Fibroblast of lung (primary cell): ENCODE data around the gene IGFALS. TPM values are rescaled to one million over a fixed set of nuclear protein-coding genes. Genes with fewer than 3 reads are reported as not detected.

Experiments used
- DNase-seq, 2 donors: peaks; one replicate each; pipeline versions ENCODE4 v3.0.0 to v3.0.0-alpha.2; 2010; ENCODE audit warnings: low read depth in 2 of 2
- H2AFZ ChIP-seq: 2 replicates; pipeline ENCODE4 v1.5.1; 2012; ENCODE audit warnings: low read length, control low read depth, inconsistent platforms
- H3K27ac ChIP-seq: 2 replicates; pipeline ENCODE4 v1.5.1; 2011; ENCODE audit warnings: low read length, control low read depth; ENCODE audit not compliant: insufficient read depth
- H3K27me3 ChIP-seq: 2 replicates; pipeline ENCODE4 v1.5.1; 2011; ENCODE audit warnings: mild to moderate bottlenecking, low read length; ENCODE audit not compliant: control insufficient read depth, insufficient read depth
- H3K36me3 ChIP-seq: 2 replicates; pipeline ENCODE4 v1.5.1; 2011; ENCODE audit warnings: low read length; ENCODE audit not compliant: control insufficient read depth, insufficient read depth
- H3K4me1 ChIP-seq: 2 replicates; pipeline ENCODE4 v1.5.1; 2011; ENCODE audit warnings: low read length; ENCODE audit not compliant: control insufficient read depth, insufficient read depth; ENCODE audit errors: extremely low read depth
- H3K4me2 ChIP-seq: 2 replicates; pipeline ENCODE4 v1.5.1; 2011; ENCODE audit warnings: low read length, control low read depth; ENCODE audit not compliant: insufficient read depth; ENCODE audit errors: extremely low read depth
- H3K4me3 ChIP-seq, 4 experiments: fragments of 200-600 bp in 1 of 4; sonication (generic) in 1 of 4; replicated peaks in 1 of 4; 2 replicates each; pipeline ENCODE4 v1.5.1; 2011 to 2016; ENCODE audit warnings: low read length in 4 of 4, low read depth in 3 of 4, mild to moderate bottlenecking in 3 of 4, control low read depth in 2 of 4, inconsistent platforms in 1 of 4, mixed read lengths in 1 of 4; ENCODE audit not compliant: insufficient read depth in 1 of 4; ENCODE audit errors: control extremely low read depth in 1 of 4
- H3K79me2 ChIP-seq: 2 replicates; pipeline ENCODE4 v1.5.1; 2012; ENCODE audit warnings: mild to moderate bottlenecking, low read length, inconsistent platforms; ENCODE audit not compliant: control insufficient read depth, insufficient read depth
- H3K9ac ChIP-seq: 2 replicates; pipeline ENCODE4 v1.5.1; 2011; ENCODE audit warnings: mild to moderate bottlenecking, low read length, control low read depth; ENCODE audit not compliant: insufficient read depth
- H3K9me3 ChIP-seq: 2 replicates; pipeline ENCODE4 v1.5.1; 2012; ENCODE audit warnings: low read depth, low read length; ENCODE audit not compliant: control insufficient read depth, insufficient read depth
- H4K20me1 ChIP-seq: 2 replicates; pipeline ENCODE4 v1.5.1; 2011; ENCODE audit warnings: low read length; ENCODE audit not compliant: control insufficient read depth, insufficient read depth; ENCODE audit errors: extremely low read depth
- CTCF ChIP-seq, 2 donors: IDR thresholded peaks in 1 of 2; conservative IDR thresholded peaks in 1 of 2; 1 replicate in 1 of 2; 2 replicates in 1 of 2; pipeline ENCODE4 v1.5.1; 2011 to 2012; ENCODE audit warnings: low read length in 2 of 2, control low read depth in 1 of 2, inconsistent platforms in 1 of 2, low read depth in 1 of 2, mild to moderate bottlenecking in 1 of 2
- EZH2 ChIP-seq: IDR thresholded peaks from 2 replicates; pipeline ENCODE4 v1.5.1; 2012; ENCODE audit warnings: low read length, control low read depth, mild to moderate bottlenecking; ENCODE audit errors: missing control alignments
- polyA plus RNA-seq, 2 donors: library from polyadenylated mRNA; depleted of rRNA in 1 of 2; stranded (reverse) in 1 of 2; unstranded in 1 of 2; fragments of >200 nt; gene quantifications; 2 replicates each; pipeline ENCODE4 v1.2.1, GENCODE V29; 2011 to 2012; ENCODE audit warnings: missing spikeins in 1 of 2
- total RNA-seq: library from RNA; depleted of rRNA; stranded (reverse); fragments of >200 nt; gene quantifications from 2 replicates; pipeline ENCODE4 v1.2.1, GENCODE V29; 2014

The IGFALS gene
- total and polyA plus RNA-seq, 2 donors (not counting 1 experiment from before 2014, with no cell fraction given) = not detected

GRCh38 chr16:1772362-1772907 lies 21.1 kb downstream of the IGFALS start, which contains the start of gene EME2:
EME2 (plus strand) TSS chr16:1772810; CDS start chr16:1773228, 418 bp downstream.
- H3K36me3 ChIP-seq = peaks cover 34% of the 10 kb centered on the region
- peak within 1 kb of the TSS; percentile 100 for H3K4me2 ChIP-seq
- H2AFZ ChIP-seq = peak within 1 kb of the TSS; percentile 62
- H3K79me2 ChIP-seq = peaks cover 31% of the 10 kb centered on the region
- H3K9ac ChIP-seq = peak within 1 kb of the TSS; percentile 85
- no peak for TF ChIP-seq CTCF (conservative IDR thresholded peaks at IDR 0.05 in 1 of 2, IDR thresholded peaks at IDR 0.05 in 1 of 2; ENCODE audit: low read depth in 1 of 2, low read length in 2 of 2)
- TF ChIP-seq EZH2 = no peak
- H4K20me1 ChIP-seq = no peaks in the 10 kb centered on the region
- no peaks in the 10 kb centered on the region for H3K9me3 ChIP-seq
- peak within 1 kb of the TSS; percentile 76 to 89 (median 84) for H3K4me3 ChIP-seq
- H3K27ac ChIP-seq = peak within 1 kb of the TSS; percentile 80
- H3K4me1 ChIP-seq = peaks cover 21% of the 10 kb centered on the region
- peak in 1 of 2 donors; percentile 40 for DNase-seq
- no peaks in the 10 kb centered on the region for H3K27me3 ChIP-seq

GRCh38 chr16:1771864-1772361 lies 21.6 kb downstream of the IGFALS start:
- Histone ChIP-seq H3K9ac (peak overlapping the region; percentile 85), H3K36me3 (peaks cover 30% of the 10 kb centered on the region), H2AFZ (no peak overlapping the region), H3K79me2 (peaks cover 31% of the 10 kb centered on the region), H3K4me1 (peaks cover 21% of the 10 kb centered on the region), H3K4me2 (peak overlapping the region; percentile 100), H3K9me3 (no peaks in the 10 kb centered on the region), H4K20me1 (no peaks in the 10 kb centered on the region), H3K27ac (peak overlapping the region; percentile 61), H3K27me3 (no peaks in the 10 kb centered on the region), H3K4me3 (peak overlapping the region; percentile 76 to 89 (median 84))
- no peak for DNase-seq
- no peak for TF ChIP-seq EZH2
- TF ChIP-seq CTCF (conservative IDR thresholded peaks at IDR 0.05 in 1 of 2, IDR thresholded peaks at IDR 0.05 in 1 of 2; ENCODE audit: low read depth in 1 of 2, low read length in 2 of 2) = no peak

- Histone ChIP-seq H3K4me3 (peak within 1 kb of the TSS; percentile 76 to 89 (median 84)), H3K79me2 (peaks cover 31% of the 10 kb centered on the region), H3K27me3 (no peaks in the 10 kb centered on the region), H3K9ac (peak within 1 kb of the TSS; percentile 85), H2AFZ (no peak within 1 kb of the TSS), H3K36me3 (peaks cover 28% of the 10 kb centered on the region), H3K4me2 (peak within 1 kb of the TSS; percentile 100), H3K4me1 (peaks cover 21% of the 10 kb centered on the region), H3K27ac (peak within 1 kb of the TSS; percentile 80), H4K20me1 (no peaks in the 10 kb centered on the region), H3K9me3 (no peaks in the 10 kb centered on the region)
- no peak for TF ChIP-seq CTCF (conservative IDR thresholded peaks at IDR 0.05 in 1 of 2, IDR thresholded peaks at IDR 0.05 in 1 of 2; ENCODE audit: low read depth in 1 of 2, low read length in 2 of 2)
- no peak for TF ChIP-seq EZH2
- peak; percentile 69 for DNase-seq
These were observed 22.2 kb downstream of the IGFALS start, which contains the start of gene NME3 for GRCh38 chr16:1771188-1771863. NME3 (minus strand) TSS chr16:1771543; CDS start chr16:1771534, 9 bp downstream.
